ENCODE measurements around the gene TRIM14. TPM values are rescaled to one million over a fixed set of nuclear protein-coding genes. Genes with fewer than 3 reads are reported as not detected.

The TRIM14 gene
- polyA plus RNA-seq, 2 of the 4 experiments (the other 2 are of a cell fraction) = 8.8 to 9.2 TPM

- Histone ChIP-seq H3K4me1 (no peaks in the 10 kb centered on the region), H3K9me3 (no peaks in the 10 kb centered on the region), H3K4me3 (no peak overlapping the region), H3K27ac (no peak overlapping the region), H3K4me2 (no peak overlapping the region)
- DNase-seq (ENCODE audit: low read depth in 1 of 2, low spot score in 1 of 2) = no peak
- no peak for FAIRE-seq
- WGBS (ENCODE audit: missing lambda C conversion rate) = 86% methylated on average over 6 of the region's 6 CpGs
- ATAC-seq = no peak
- TF ChIP-seq BHLHE40 (IDR thresholded peaks at IDR 0.05; ENCODE audit: low read depth, low read length) = no peak
- no peak for TF ChIP-seq KDM5A (IDR thresholded peaks at IDR 0.05)
- no peak for TF ChIP-seq SMC3 (IDR thresholded peaks at IDR 0.05)
- no peak for TF ChIP-seq BCL3 (IDR thresholded peaks at IDR 0.05)
- no peak for TF ChIP-seq CTCF (IDR thresholded peaks at IDR 0.05)
- TF ChIP-seq EP300 (IDR thresholded peaks at IDR 0.05) = no peak
- TF ChIP-seq FOSB (CRISPR knock-in tag; IDR thresholded peaks at IDR 0.05) = no peak
- no peak for TF ChIP-seq HEYL (CRISPR knock-in tag; IDR thresholded peaks at IDR 0.05)
- no peak for TF ChIP-seq NR3C1 (IDR thresholded peaks at IDR 0.05)
- no peak for TF ChIP-seq MAFK (IDR thresholded peaks at IDR 0.05; ENCODE audit: partially characterized antibody)
- TF ChIP-seq POLR2AphosphoS2 (conservative IDR thresholded peaks at IDR 0.05; ENCODE audit: low read length) = no peak
- no peak for TF ChIP-seq PHF8 (IDR thresholded peaks at IDR 0.05; ENCODE audit: borderline replicate concordance, low read depth)
- ChIA-PET POLR2A (interaction anchor here (1.2 kb wide), 1 partner anchor 16 kb away, joined by 5 read pairs; the partner anchor contains the start of gene NANS), CTCF (interaction anchor here (0.7 to 2.4 kb wide), 3 partner anchors 9 to 117 kb away, joined by 3 to 11 read pairs (median 4); no protein-coding TSS in a partner anchor)
Measured at GRCh38 chr9:98040212-98040611, 78.8 kb downstream of the TRIM14 start.

GRCh38 chr9:98039607-98040017 lies 79.4 kb downstream of the TRIM14 start:
- no peak overlapping the region for H3K4me2 ChIP-seq
- H3K9me3 ChIP-seq = no peaks in the 10 kb centered on the region
- POLR2A ChIA-PET = interaction anchor here (1.2 kb wide), 1 partner anchor 17 kb away, joined by 5 read pairs; the partner anchor contains the start of gene NANS
- CTCF ChIA-PET = interaction anchor here (2.4 kb wide), 1 partner anchor 116 kb away, joined by 11 read pairs; no protein-coding TSS in a partner anchor
- DNase-seq (ENCODE audit: low read depth in 1 of 2, low spot score in 1 of 2) = no peak
- H3K27ac ChIP-seq = no peak overlapping the region
- no peak for FAIRE-seq
- no peaks in the 10 kb centered on the region for H3K4me1 ChIP-seq
- no peak for ATAC-seq
- 67% methylated on average over 10 of the region's 10 CpGs for WGBS (ENCODE audit: missing lambda C conversion rate)
- no peak for TF ChIP-seq RCOR1 (IDR thresholded peaks at IDR 0.05; ENCODE audit: low read depth, low read length)
- TF ChIP-seq CBX8 (IDR thresholded peaks at IDR 0.05) = no peak
- TF ChIP-seq POLR2A (IDR thresholded peaks at IDR 0.05; ENCODE audit: low read length) = no peak
- no peak for TF ChIP-seq USF2 (IDR thresholded peaks at IDR 0.05)
- no peak for TF ChIP-seq RAD21 (conservative IDR thresholded peaks at IDR 0.05 in 1 of 2, IDR thresholded peaks at IDR 0.05 in 1 of 2)
- no peak for TF ChIP-seq SREBF2 (IDR thresholded peaks at IDR 0.05)
- TF ChIP-seq CHD2 (IDR thresholded peaks at IDR 0.05; ENCODE audit: low read length, partially characterized antibody) = no peak
- no peak for TF ChIP-seq PBX3 (IDR thresholded peaks at IDR 0.05)
- TF ChIP-seq MAZ (IDR thresholded peaks at IDR 0.05; ENCODE audit: borderline replicate concordance, low read depth, low read length) = no peak
- TF ChIP-seq HEYL (CRISPR knock-in tag; IDR thresholded peaks at IDR 0.05) = no peak
- TF ChIP-seq ATOH8 (CRISPR knock-in tag; IDR thresholded peaks at IDR 0.05; ENCODE audit: low read depth) = no peak
- TF ChIP-seq KDM1A (IDR thresholded peaks at IDR 0.05; ENCODE audit: low read depth) = no peak
- TF ChIP-seq CHD4 (IDR thresholded peaks at IDR 0.05; ENCODE audit: borderline replicate concordance) = no peak
- H3K4me3 ChIP-seq = no peak overlapping the region
